ENCODE measurements around the gene METTL16. TPM values are rescaled to one million over a fixed set of nuclear protein-coding genes. Genes with fewer than 3 reads are reported as not detected.
A peak's percentile ranks its signal among the peaks of the same experiment; 100 is the strongest.

The METTL16 gene
- total and polyA plus RNA-seq, 2 of the 8 experiments (the other 6 are each of a cell fraction or from before 2014, with no cell fraction given) = 22.8 to 59.4 TPM

DNA sequence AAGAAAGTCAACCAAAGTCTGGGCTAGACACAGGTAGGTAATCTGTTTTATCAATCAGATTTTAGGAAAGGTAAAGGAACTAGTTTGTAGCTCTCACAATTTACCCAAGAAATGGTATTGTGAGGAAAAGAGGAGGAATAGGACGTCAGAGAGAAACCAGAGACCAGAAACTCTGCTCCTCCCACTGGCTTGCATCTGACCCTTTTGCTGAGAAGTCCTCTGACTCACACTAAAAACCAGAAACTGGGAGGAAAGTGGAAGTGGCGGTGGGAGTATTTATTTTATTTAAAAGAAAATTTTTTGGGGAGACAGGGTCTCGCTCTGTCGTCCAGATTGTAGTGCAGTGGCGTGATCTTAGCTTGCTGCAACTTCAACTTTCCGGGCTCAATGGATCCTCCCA lies 72.9 kb downstream of the METTL16 start:
- H3K14ac ChIP-seq (ENCODE audit: insufficient read length) = no peak overlapping the region
- H2AFZ ChIP-seq (ENCODE audit: low read length) = no peak overlapping the region
- no peak overlapping the region for H2BK5ac ChIP-seq (ENCODE audit: low read depth, low read length)
- peaks cover 3% of the 10 kb centered on the region; the same call in 1 of the 2 replicates for H3K79me1 ChIP-seq (ENCODE audit: low read depth, low read length)
- no peak overlapping the region for H2BK120ac ChIP-seq (replicated peaks; ENCODE audit: low read depth, low read length)
- no peak overlapping the region for H2BK12ac ChIP-seq (ENCODE audit: low read depth, low read length)
- CTCF ChIA-PET (ENCODE audit: partially characterized antibody) = interaction anchor here (1.0 to 1.5 kb wide), 2 partner anchors 10 to 13 kb away, joined by 3 to 4 read pairs; no protein-coding TSS in a partner anchor
- no peak overlapping the region for H2BK20ac ChIP-seq (ENCODE audit: low read length)
- H3K23ac ChIP-seq (ENCODE audit: insufficient read length) = no peak overlapping the region
- no peaks in the 10 kb centered on the region for H3K27me3 ChIP-seq (replicated peaks in 1 of 4; ENCODE audit: control insufficient read depth in 3 of 4, extremely low read depth in 1 of 4, insufficient read depth in 3 of 4, low read length in 3 of 4)
- no peak overlapping the region for H3K18ac ChIP-seq (ENCODE audit: extremely low read depth, low read length)
- POLR2A ChIA-PET (ENCODE audit: partially characterized antibody) = interaction anchor here (0.5 to 0.6 kb wide), 3 partner anchors 27 to 73 kb away, joined by 3 to 4 read pairs (median 3); partner anchors contain the start of gene METTL16
- WGBS, 2 experiments (ENCODE audit: extremely low coverage in 1 of 2, insufficient coverage in 1 of 2, insufficient read length in 1 of 2, insufficient replicate concordance in 2 of 2, low coverage in 1 of 2, low lambda C conversion rate in 2 of 2, missing lambda C conversion rate in 1 of 2) = 93% methylated on average over 6 of the region's 6 CpGs; no CpG with 5 or more reads in 1 of the 2 experiments
- no peak overlapping the region for H3K4me3 ChIP-seq (ENCODE audit: extremely low read depth in 1 of 4, insufficient read depth in 2 of 4, low read depth in 3 of 4, low read length in 4 of 4)
- H4K8ac ChIP-seq (ENCODE audit: extremely low read depth, insufficient read depth, low read length) = peak overlapping the region; percentile 4; the same call in 1 of the 2 replicates
- H3K79me2 ChIP-seq (ENCODE audit: control insufficient read depth in 1 of 2, insufficient read depth in 2 of 2, low read length in 2 of 2) = peaks cover 0 to 6% of the 10 kb centered on the region in 2 experiments; a peak in 1 of 4 replicates
- no peak overlapping the region for H3K4ac ChIP-seq (replicated peaks; ENCODE audit: insufficient read length, low read depth, low read length)
- H4K20me1 ChIP-seq (replicated peaks in 1 of 2; ENCODE audit: control insufficient read depth in 1 of 2, insufficient read depth in 2 of 2, low read length in 2 of 2) = peaks cover 0 to 1% of the 10 kb centered on the region in 2 experiments
- peaks cover 3 to 15% (median 10%) of the 10 kb centered on the region in 4 experiments for H3K4me1 ChIP-seq (replicated peaks in 1 of 4; ENCODE audit: control insufficient read depth in 3 of 4, insufficient read depth in 4 of 4, low read length in 3 of 4)
- no peak for DNase-seq (ENCODE audit: low read depth in 1 of 2, low spot score in 2 of 2)
- no peak overlapping the region for H4K5ac ChIP-seq (ENCODE audit: insufficient read length, low read depth, low read length)
- H2BK15ac ChIP-seq (ENCODE audit: low read length) = no peak overlapping the region
- H3K4me2 ChIP-seq (ENCODE audit: insufficient read depth in 1 of 2, low read depth in 2 of 2, low read length in 2 of 2) = no peak overlapping the region
- no peak for FAIRE-seq
- no peak overlapping the region for H3K56ac ChIP-seq (replicated peaks; ENCODE audit: insufficient read length, low read depth, low read length)
- no peak overlapping the region for H4K91ac ChIP-seq (replicated peaks; ENCODE audit: insufficient read length, low read length)
- no peak overlapping the region for H3K9ac ChIP-seq (replicated peaks in 1 of 4; ENCODE audit: extremely low read depth in 1 of 4, low read depth in 3 of 4, low read length in 3 of 4)
- H3K23me2 ChIP-seq (ENCODE audit: low read depth, low read length) = no peaks in the 10 kb centered on the region
- no peaks in the 10 kb centered on the region for H3K9me3 ChIP-seq (ENCODE audit: insufficient read depth in 2 of 2, low read depth in 1 of 2, low read length in 1 of 2)
- peaks cover 6 to 36% (median 17%) of the 10 kb centered on the region in 4 experiments; a peak in 7 of 8 replicates for H3K36me3 ChIP-seq (ENCODE audit: control insufficient read depth in 2 of 4, insufficient read depth in 4 of 4, low read length in 3 of 4)
- TF ChIP-seq KDM5A (IDR thresholded peaks at IDR 0.05; ENCODE audit: low read length) (no peak), CHD2 (IDR thresholded peaks at IDR 0.05; ENCODE audit: low read length) (no peak), HDAC2 (IDR thresholded peaks at IDR 0.05; ENCODE audit: borderline replicate concordance in 1 of 2, low read depth in 2 of 2, low read length in 2 of 2) (no peak), FOSL1 (IDR thresholded peaks at IDR 0.05; ENCODE audit: insufficient read depth, low read depth, low read length) (no peak), POLR2A (IDR thresholded peaks at IDR 0.05; ENCODE audit: control extremely low read depth in 1 of 2, low read depth in 2 of 2, low read length in 2 of 2) (no peak), RNF2 (IDR thresholded peaks at IDR 0.05; ENCODE audit: borderline replicate concordance, low read depth, low read length, missing control alignments, poor library complexity, severe bottlenecking) (no peak), NRF1 (IDR thresholded peaks at IDR 0.05; ENCODE audit: low read depth, low read length) (no peak), BCL11A (IDR thresholded peaks at IDR 0.05; ENCODE audit: low read depth in 2 of 2, low read length in 2 of 2) (no peak), RFX5 (IDR thresholded peaks at IDR 0.05; ENCODE audit: borderline replicate concordance, low read depth, low read length) (no peak)
- TF ChIP-seq, protein P1, sequence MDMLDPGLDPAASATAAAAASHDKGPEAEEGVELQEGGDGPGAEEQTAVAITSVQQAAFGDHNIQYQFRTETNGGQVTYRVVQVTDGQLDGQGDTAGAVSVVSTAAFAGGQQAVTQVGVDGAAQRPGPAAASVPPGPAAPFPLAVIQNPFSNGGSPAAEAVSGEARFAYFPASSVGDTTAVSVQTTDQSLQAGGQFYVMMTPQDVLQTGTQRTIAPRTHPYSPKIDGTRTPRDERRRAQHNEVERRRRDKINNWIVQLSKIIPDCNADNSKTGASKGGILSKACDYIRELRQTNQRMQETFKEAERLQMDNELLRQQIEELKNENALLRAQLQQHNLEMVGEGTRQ (IDR thresholded peaks at IDR 0.05; ENCODE audit: low read length) = no peak
- H3K27ac ChIP-seq (ENCODE audit: low read depth, low read length) = no peak overlapping the region
- no peak overlapping the region for H2AK5ac ChIP-seq (ENCODE audit: low read depth, low read length)
